ENCODE measurements around the gene AATF. TPM values are rescaled to one million over a fixed set of nuclear protein-coding genes. Genes with fewer than 3 reads are reported as not detected.

Gene AATF
- total RNA-seq, 1 donor from 2014 or later: 25.0 TPM

- TF ChIP-seq CTCF (IDR thresholded peaks at IDR 0.05; ENCODE audit: unreplicated experiment): no peak
- Mint-ChIP-seq H3K4me3 (ENCODE audit: unreplicated experiment) (peak overlapping the region; percentile 85), H3K4me1 (ENCODE audit: unreplicated experiment) (peaks cover 48% of the 10 kb centered on the region), H3K27ac (ENCODE audit: unreplicated experiment) (no peak overlapping the region), H3K9me3 (ENCODE audit: unreplicated experiment) (no peaks in the 10 kb centered on the region), H3K27me3 (ENCODE audit: unreplicated experiment) (peaks cover 43% of the 10 kb centered on the region), H3K36me3 (ENCODE audit: low read depth, unreplicated experiment) (peaks cover 4% of the 10 kb centered on the region)
- no peak for DNase-seq (ENCODE audit: low spot score)
These were observed 12.2 kb upstream of the AATF start for GRCh38 chr17:36936455-36937000.

- Mint-ChIP-seq H3K4me1 (ENCODE audit: unreplicated experiment) (peaks cover 45% of the 10 kb centered on the region), H3K27ac (ENCODE audit: unreplicated experiment) (no peak within 1 kb of the TSS), H3K36me3 (ENCODE audit: low read depth, unreplicated experiment) (peaks cover 4% of the 10 kb centered on the region), H3K9me3 (ENCODE audit: unreplicated experiment) (no peaks in the 10 kb centered on the region), H3K27me3 (ENCODE audit: unreplicated experiment) (peaks cover 44% of the 10 kb centered on the region), H3K4me3 (ENCODE audit: unreplicated experiment) (peak within 1 kb of the TSS; percentile 86)
- DNase-seq (ENCODE audit: low spot score): no peak
- no peak for TF ChIP-seq CTCF (IDR thresholded peaks at IDR 0.05; ENCODE audit: unreplicated experiment)
These were observed 11.5 kb upstream of the AATF start, which contains the start of gene LHX1 for GRCh38 chr17:36937001-36937958. TSS of gene LHX1 (plus strand) at chr17:36937475. CDS start at chr17:36938198, 723 bp downstream.

DNA sequence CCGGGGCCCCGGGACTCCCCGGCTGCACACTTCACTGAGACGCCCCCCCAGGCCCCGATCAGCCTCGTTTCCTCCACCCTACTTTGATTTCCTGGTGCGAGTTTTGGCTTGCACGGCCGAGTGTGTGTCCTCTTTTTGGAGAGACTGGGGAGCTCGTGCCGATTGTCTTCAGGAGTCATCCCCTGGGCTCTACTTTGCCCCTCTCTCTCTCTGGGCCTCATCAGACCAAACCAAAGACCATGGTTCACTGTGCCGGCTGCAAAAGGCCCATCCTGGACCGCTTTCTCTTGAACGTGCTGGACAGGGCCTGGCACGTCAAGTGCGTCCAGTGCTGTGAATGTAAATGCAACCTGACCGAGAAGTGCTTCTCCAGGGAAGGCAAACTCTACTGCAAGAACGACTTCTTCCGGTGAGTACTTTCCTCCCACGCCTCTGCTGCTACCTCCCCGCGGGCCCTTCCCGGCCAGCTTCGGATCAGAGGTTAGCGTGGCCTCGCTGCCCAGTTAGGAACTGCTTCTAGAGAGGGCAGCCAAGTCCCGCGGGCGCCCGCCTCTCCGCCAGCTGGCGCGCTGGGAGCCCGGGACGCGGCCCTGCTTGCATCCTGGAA, 10.7 kb upstream of the AATF start:
- Mint-ChIP-seq H3K36me3 (ENCODE audit: low read depth, unreplicated experiment) (peaks cover 4% of the 10 kb centered on the region), H3K4me1 (ENCODE audit: unreplicated experiment) (peaks cover 39% of the 10 kb centered on the region), H3K27ac (ENCODE audit: unreplicated experiment) (no peak overlapping the region), H3K4me3 (ENCODE audit: unreplicated experiment) (peak overlapping the region; percentile 86), H3K9me3 (ENCODE audit: unreplicated experiment) (no peaks in the 10 kb centered on the region), H3K27me3 (ENCODE audit: unreplicated experiment) (peaks cover 38% of the 10 kb centered on the region)
- DNase-seq (ENCODE audit: low spot score): no peak
- no peak for TF ChIP-seq CTCF (IDR thresholded peaks at IDR 0.05; ENCODE audit: unreplicated experiment)

- Mint-ChIP-seq H3K27ac (ENCODE audit: unreplicated experiment) (peak overlapping the region; percentile 1), H3K36me3 (ENCODE audit: low read depth, unreplicated experiment) (peaks cover 4% of the 10 kb centered on the region), H3K9me3 (ENCODE audit: unreplicated experiment) (no peaks in the 10 kb centered on the region), H3K4me1 (ENCODE audit: unreplicated experiment) (peaks cover 36% of the 10 kb centered on the region), H3K27me3 (ENCODE audit: unreplicated experiment) (peaks cover 38% of the 10 kb centered on the region), H3K4me3 (ENCODE audit: unreplicated experiment) (peak overlapping the region; percentile 67)
- DNase-seq (ENCODE audit: low spot score): no peak
- no peak for TF ChIP-seq CTCF (IDR thresholded peaks at IDR 0.05; ENCODE audit: unreplicated experiment)
These were observed 10.1 kb upstream of the AATF start for GRCh38 chr17:36938566-36939051.
